GM23248 (cell line): ENCODE results near the gene FTO.
A peak's percentile ranks its signal among the peaks of the same experiment; 100 is the strongest.

Experiments
- EZH2 ChIP-seq: fragments of 200-600 bp; sonication (generic); IDR thresholded peaks from 2 replicates; pipeline ENCODE4 v1.6.1; 2018; ENCODE audit warnings: antibody characterized with exemption, mild to moderate bottlenecking; ENCODE audit not compliant: insufficient read depth, poor library complexity, severe bottlenecking
- EZH2phosphoT487 ChIP-seq: fragments of 200-600 bp; sonication (generic); IDR thresholded peaks from 2 replicates; pipeline ENCODE4 v1.6.1; 2018; ENCODE audit warnings: antibody characterized with exemption, moderate library complexity, mild to moderate bottlenecking, low read depth; ENCODE audit not compliant: insufficient read depth

DNA sequence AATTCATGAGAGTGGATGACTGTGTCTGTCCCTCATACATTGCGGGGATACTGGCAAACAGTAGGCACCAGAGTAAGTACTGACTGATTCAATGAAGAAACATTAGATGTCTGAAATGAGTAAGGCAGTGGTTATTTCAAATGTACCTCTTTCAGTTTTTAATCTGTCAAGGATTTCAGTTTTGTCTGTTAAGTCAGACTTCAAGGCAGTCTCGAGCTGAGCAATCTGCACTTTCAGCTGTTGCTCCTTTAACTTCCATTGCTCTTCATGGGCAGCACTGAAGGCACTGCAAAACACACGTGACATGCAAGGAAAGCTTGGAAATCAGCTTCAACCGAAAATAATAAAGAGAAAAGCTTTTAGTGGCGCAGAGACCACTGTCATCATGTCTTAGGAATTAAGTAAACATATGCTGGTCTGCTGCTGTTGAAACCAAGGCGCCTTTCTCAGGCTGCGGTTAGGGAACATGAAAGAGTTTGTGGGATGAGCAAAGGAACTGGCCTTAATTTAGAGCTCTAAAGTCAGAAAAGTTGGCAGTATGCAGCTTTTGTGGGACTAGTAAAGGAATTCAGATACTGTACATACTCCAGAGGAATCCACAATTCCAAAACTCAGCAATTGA, 39.1 kb upstream of the FTO start:
- TF ChIP-seq EZH2, result no peak
- peak; percentile 98 for TF ChIP-seq EZH2phosphoT487
